G401.6 (cell line): Measurements from ENCODE around the gene ABHD17A.
A peak's percentile ranks its signal among the peaks of the same experiment; 100 is the strongest.
"Not testable (repeated sequence)": the region's sequence is repeated elsewhere in the genome, so short reads cannot be mapped to it uniquely, and the experiment has no call there.

Source experiments
- FAIRE-seq: peaks from 2 replicates; lab custom pipeline; 2012; peaks lifted over from hg19 to GRCh38; lab: Jason Lieb, UNC

Gene ABHD17A

GRCh38 chr19:1909761-1910080 is 24.4 kb upstream of the ABHD17A start:
- no peak for FAIRE-seq

- FAIRE-seq = no peak
Measured at GRCh38 chr19:1908364-1908678, 23.0 kb upstream of the ABHD17A start.

- FAIRE-seq = no peak
Measured at GRCh38 chr19:1907563-1908363, 22.5 kb upstream of the ABHD17A start.

GRCh38 chr19:1906985-1907562 is 21.8 kb upstream of the ABHD17A start:
- FAIRE-seq = no peak

GRCh38 chr19:1905863-1906375 is 20.6 kb upstream of the ABHD17A start:
- no peak for FAIRE-seq

- FAIRE-seq = peak; percentile 96
Measured at GRCh38 chr19:1905110-1905862, 20.0 kb upstream of the ABHD17A start, which contains the start of the genes ADAT3 and SCAMP4. ADAT3 (plus strand) TSS chr19:1905399; CDS start chr19:1912048, 6,649 bp downstream. SCAMP4 (plus strand) TSS chr19:1905399; CDS start chr19:1915020, 9,621 bp downstream.

GRCh38 chr19:1904860-1905109 is 19.5 kb upstream of the ABHD17A start:
- FAIRE-seq = no peak

- FAIRE-seq = no peak
Measured at GRCh38 chr19:1902923-1903322, 17.6 kb upstream of the ABHD17A start.

- FAIRE-seq = no peak
Measured at GRCh38 chr19:1901940-1902404, 16.7 kb upstream of the ABHD17A start.

GRCh38 chr19:1896508-1896907 is 11.2 kb upstream of the ABHD17A start:
- no peak for FAIRE-seq

GRCh38 chr19:1893791-1894190 is 8.5 kb upstream of the ABHD17A start:
- no peak for FAIRE-seq

GRCh38 chr19:1889907-1890306 is 4.6 kb upstream of the ABHD17A start:
- FAIRE-seq = no peak

GRCh38 chr19:1888385-1888784 is 3.1 kb upstream of the ABHD17A start:
- no peak for FAIRE-seq

GRCh38 chr19:1886360-1886759 is 1.1 kb upstream of the ABHD17A start:
- not testable (repeated sequence) for FAIRE-seq

- no peak for FAIRE-seq
Measured at GRCh38 chr19:1884719-1885334, 469 bp downstream of the ABHD17A start.

GRCh38 chr19:1884291-1884718 is 991 bp downstream of the ABHD17A start:
- FAIRE-seq = no peak

- no peak for FAIRE-seq
Measured at GRCh38 chr19:1883784-1884183, 1.5 kb downstream of the ABHD17A start.

- no peak for FAIRE-seq
Measured at GRCh38 chr19:1882786-1883692, 2.3 kb downstream of the ABHD17A start.

- no peak for FAIRE-seq
Measured at GRCh38 chr19:1882089-1882785, 3.1 kb downstream of the ABHD17A start.

- not testable (repeated sequence) for FAIRE-seq
Measured at GRCh38 chr19:1881393-1882088, 3.8 kb downstream of the ABHD17A start.
